CD4-positive, alpha-beta memory T cell (primary cell): ENCODE measurements around the gene SH3BGRL2. TPM values are rescaled to one million over a fixed set of nuclear protein-coding genes. Genes with fewer than 3 reads are reported as not detected.

Experiments
- polyA plus RNA-seq, 2 donors: library from polyadenylated mRNA; unstranded; fragments of 300-500 nt; fragmentation: Illumina TruSeq; gene quantifications; one replicate each; pipeline ENCODE4 v1.2.3, GENCODE V29; 2021
- total RNA-seq, 2 experiments: library from RNA; stranded (reverse); gene quantifications; one replicate each; pipeline ENCODE4 v1.2.3, GENCODE V29; 2021

The SH3BGRL2 gene
- total and polyA plus RNA-seq, 4 experiments from 2014 or later, result 0.07 to 0.50 (median 0.28) TPM

Other genes with a start within 250 kb of the SH3BGRL2 start
- gene LCA5, start 93.9 kb upstream of the SH3BGRL2 start, total RNA-seq, result under 1 TPM; 0.22 to 0.23 TPM
- gene LCA5, start 93.9 kb upstream of the SH3BGRL2 start, polyA plus RNA-seq, result under 1 TPM in 1 of 2 donors, not detected in 1; 0.06 TPM